ENCODE measurements around the gene ANO10.

- TF ChIP-seq POLR2A (IDR thresholded peaks at IDR 0.05) (no peak), CTCF (IDR thresholded peaks at IDR 0.05) (no peak), POLR2AphosphoS5 (IDR thresholded peaks at IDR 0.05) (no peak)
Measured at GRCh38 chr3:43515970-43516635, 105.7 kb downstream of the ANO10 start.
